Measurements from ENCODE around the gene GMDS.

GRCh38 chr6:1739680-1740079 lies 505.7 kb downstream of the GMDS start:
- TF ChIP-seq, protein P1, sequence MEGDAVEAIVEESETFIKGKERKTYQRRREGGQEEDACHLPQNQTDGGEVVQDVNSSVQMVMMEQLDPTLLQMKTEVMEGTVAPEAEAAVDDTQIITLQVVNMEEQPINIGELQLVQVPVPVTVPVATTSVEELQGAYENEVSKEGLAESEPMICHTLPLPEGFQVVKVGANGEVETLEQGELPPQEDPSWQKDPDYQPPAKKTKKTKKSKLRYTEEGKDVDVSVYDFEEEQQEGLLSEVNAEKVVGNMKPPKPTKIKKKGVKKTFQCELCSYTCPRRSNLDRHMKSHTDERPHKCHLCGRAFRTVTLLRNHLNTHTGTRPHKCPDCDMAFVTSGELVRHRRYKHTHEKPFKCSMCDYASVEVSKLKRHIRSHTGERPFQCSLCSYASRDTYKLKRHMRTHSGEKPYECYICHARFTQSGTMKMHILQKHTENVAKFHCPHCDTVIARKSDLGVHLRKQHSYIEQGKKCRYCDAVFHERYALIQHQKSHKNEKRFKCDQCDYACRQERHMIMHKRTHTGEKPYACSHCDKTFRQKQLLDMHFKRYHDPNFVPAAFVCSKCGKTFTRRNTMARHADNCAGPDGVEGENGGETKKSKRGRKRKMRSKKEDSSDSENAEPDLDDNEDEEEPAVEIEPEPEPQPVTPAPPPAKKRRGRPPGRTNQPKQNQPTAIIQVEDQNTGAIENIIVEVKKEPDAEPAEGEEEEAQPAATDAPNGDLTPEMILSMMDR (IDR thresholded peaks at IDR 0.05), result no peak
- TF ChIP-seq GABPA (IDR thresholded peaks at IDR 0.05; ENCODE audit: low read depth) (no peak), GATA2 (CRISPR knock-in tag; IDR thresholded peaks at IDR 0.05) (no peak), RAD21 (IDR thresholded peaks at IDR 0.05; ENCODE audit: low read length) (no peak), USF1 (IDR thresholded peaks at IDR 0.05; ENCODE audit: borderline replicate concordance, low read depth) (no peak), SIN3A (IDR thresholded peaks at IDR 0.05; ENCODE audit: borderline replicate concordance, low read depth, low read length) (no peak)
- TF ChIP-seq, protein P2, sequence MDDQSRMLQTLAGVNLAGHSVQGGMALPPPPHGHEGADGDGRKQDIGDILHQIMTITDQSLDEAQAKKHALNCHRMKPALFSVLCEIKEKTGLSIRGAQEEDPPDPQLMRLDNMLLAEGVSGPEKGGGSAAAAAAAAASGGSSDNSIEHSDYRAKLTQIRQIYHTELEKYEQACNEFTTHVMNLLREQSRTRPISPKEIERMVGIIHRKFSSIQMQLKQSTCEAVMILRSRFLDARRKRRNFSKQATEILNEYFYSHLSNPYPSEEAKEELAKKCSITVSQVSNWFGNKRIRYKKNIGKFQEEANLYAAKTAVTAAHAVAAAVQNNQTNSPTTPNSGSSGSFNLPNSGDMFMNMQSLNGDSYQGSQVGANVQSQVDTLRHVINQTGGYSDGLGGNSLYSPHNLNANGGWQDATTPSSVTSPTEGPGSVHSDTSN (IDR thresholded peaks at IDR 0.05), result no peak
- TF ChIP-seq, protein P3, sequence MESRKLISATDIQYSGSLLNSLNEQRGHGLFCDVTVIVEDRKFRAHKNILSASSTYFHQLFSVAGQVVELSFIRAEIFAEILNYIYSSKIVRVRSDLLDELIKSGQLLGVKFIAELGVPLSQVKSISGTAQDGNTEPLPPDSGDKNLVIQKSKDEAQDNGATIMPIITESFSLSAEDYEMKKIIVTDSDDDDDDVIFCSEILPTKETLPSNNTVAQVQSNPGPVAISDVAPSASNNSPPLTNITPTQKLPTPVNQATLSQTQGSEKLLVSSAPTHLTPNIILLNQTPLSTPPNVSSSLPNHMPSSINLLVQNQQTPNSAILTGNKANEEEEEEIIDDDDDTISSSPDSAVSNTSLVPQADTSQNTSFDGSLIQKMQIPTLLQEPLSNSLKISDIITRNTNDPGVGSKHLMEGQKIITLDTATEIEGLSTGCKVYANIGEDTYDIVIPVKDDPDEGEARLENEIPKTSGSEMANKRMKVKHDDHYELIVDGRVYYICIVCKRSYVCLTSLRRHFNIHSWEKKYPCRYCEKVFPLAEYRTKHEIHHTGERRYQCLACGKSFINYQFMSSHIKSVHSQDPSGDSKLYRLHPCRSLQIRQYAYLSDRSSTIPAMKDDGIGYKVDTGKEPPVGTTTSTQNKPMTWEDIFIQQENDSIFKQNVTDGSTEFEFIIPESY (IDR thresholded peaks at IDR 0.05; ENCODE audit: borderline replicate concordance, low read depth), result no peak

Measured in SK-N-SH (cell line).